HAP-1 (cell line): ENCODE measurements around the gene DRP2.
A peak's percentile ranks its signal among the peaks of the same experiment; 100 is the strongest.
"Not testable (repeated sequence)": the region's sequence is repeated elsewhere in the genome, so short reads cannot be mapped to it uniquely, and the experiment has no call there.

Source experiments
- DNase-seq, 2 experiments: peaks; one replicate each; pipeline ENCODE4 v3.0.0-alpha.2; 2016 to 2020; ENCODE audit warnings: low spot score in 2 of 2
- H3K27me3 ChIP-seq: fragments of 250-450 bp; sonication (Bioruptor Pico); 2 replicates; pipeline ENCODE4 v1.5.1; 2020; ENCODE audit warnings: low read depth, mild to moderate bottlenecking, moderate library complexity
- H3K36me3 ChIP-seq: fragments of 250-450 bp; sonication (Bioruptor Pico); replicated peaks from 2 replicates; pipeline ENCODE4 v1.5.1; 2020; ENCODE audit warnings: mild to moderate bottlenecking
- H3K4me1 ChIP-seq: fragments of 250-450 bp; sonication (Bioruptor Pico); 2 replicates; pipeline ENCODE4 v1.5.1; 2020; ENCODE audit warnings: mild to moderate bottlenecking
- H3K4me3 ChIP-seq: fragments of 250-450 bp; sonication (Bioruptor Pico); 2 replicates; pipeline ENCODE4 v1.5.1; 2020; ENCODE audit warnings: mild to moderate bottlenecking, moderate library complexity
- H3K9me3 ChIP-seq: fragments of 250-450 bp; sonication (Bioruptor Pico); 2 replicates; pipeline ENCODE4 v1.5.1; 2020; ENCODE audit warnings: mild to moderate bottlenecking, moderate library complexity
- in situ Hi-C: fragments of 300-500 bp; cut with MboI; formaldehyde crosslinking; loops from 3 replicates; pipeline ENCODE4 v1.14.3; 2020; ENCODE audit warnings: low sequenced_read_pairs, inconsistent platforms, mixed read lengths

DRP2 gene

GRCh38 chrX:101219116-101219863, at the start of gene DRP2:
TSS of gene DRP2 (plus strand) at chrX:101219786. CDS start at chrX:101231648, 11,862 bp downstream.
- no peaks in the 10 kb centered on the region for H3K9me3 ChIP-seq
- no peak for DNase-seq
- H3K27me3 ChIP-seq = no peaks in the 10 kb centered on the region
- no peaks in the 10 kb centered on the region for H3K36me3 ChIP-seq
- no peaks in the 10 kb centered on the region for H3K4me1 ChIP-seq
- in situ Hi-C loops = no loop called here
- no peak within 1 kb of the TSS for H3K4me3 ChIP-seq

- Histone ChIP-seq H3K4me1 (no peaks in the 10 kb centered on the region; the same call in 1 of the 2 replicates), H3K36me3 (no peaks in the 10 kb centered on the region), H3K27me3 (no peaks in the 10 kb centered on the region), H3K4me3 (no peak overlapping the region), H3K9me3 (no peaks in the 10 kb centered on the region)
- DNase-seq = no peak
- in situ Hi-C loops = no loop called here
Observed at GRCh38 chrX:101171883-101172400, 47.6 kb upstream of the DRP2 start.

- H3K9me3 ChIP-seq = no peaks in the 10 kb centered on the region
- in situ Hi-C loops = no loop called here
- H3K4me1 ChIP-seq = no peaks in the 10 kb centered on the region; the same call in 1 of the 2 replicates
- H3K4me3 ChIP-seq = no peak overlapping the region
- DNase-seq = no peak
- no peaks in the 10 kb centered on the region for H3K36me3 ChIP-seq
- no peaks in the 10 kb centered on the region for H3K27me3 ChIP-seq
Observed at GRCh38 chrX:101176439-101176838, 43.1 kb upstream of the DRP2 start.

GRCh38 chrX:101184876-101185275, 34.7 kb upstream of the DRP2 start:
- H3K9me3 ChIP-seq, DNase-seq, H3K4me1 ChIP-seq, H3K4me3 ChIP-seq, H3K36me3 ChIP-seq, H3K27me3 ChIP-seq, in situ Hi-C loops: not testable (repeated sequence)

- in situ Hi-C loops, DNase-seq, H3K27me3 ChIP-seq, H3K9me3 ChIP-seq, H3K4me3 ChIP-seq, H3K36me3 ChIP-seq, H3K4me1 ChIP-seq: not testable (repeated sequence)
Observed at GRCh38 chrX:101187961-101188360, 31.6 kb upstream of the DRP2 start.

- in situ Hi-C loops = no loop called here
- H3K4me3 ChIP-seq = no peak overlapping the region
- H3K4me1 ChIP-seq = no peaks in the 10 kb centered on the region; the same call in 1 of the 2 replicates
Observed at GRCh38 chrX:101190736-101191135, 28.9 kb upstream of the DRP2 start.

GRCh38 chrX:101191217-101191750, 28.3 kb upstream of the DRP2 start:
- no peaks in the 10 kb centered on the region for H3K36me3 ChIP-seq
- 0 out of 2 replicates have a peak, but pooled peaks cover 5% of the 10 kb centered on the region for H3K27me3 ChIP-seq
- no peak for DNase-seq
- H3K4me1 ChIP-seq = no peaks in the 10 kb centered on the region; the same call in 1 of the 2 replicates
- no peak overlapping the region for H3K4me3 ChIP-seq
- no peaks in the 10 kb centered on the region for H3K9me3 ChIP-seq
- in situ Hi-C loops = no loop called here

More at GRCh38 chrX:101190736-101191135, 28.9 kb upstream of the DRP2 start:
- no peak for DNase-seq
- no peaks in the 10 kb centered on the region for H3K36me3 ChIP-seq
- no peaks in the 10 kb centered on the region for H3K9me3 ChIP-seq
- H3K27me3 ChIP-seq = 0 out of 2 replicates have a peak, but pooled peaks cover 5% of the 10 kb centered on the region

GRCh38 chrX:101195442-101196173, 24.0 kb upstream of the DRP2 start:
- no peak overlapping the region for H3K4me3 ChIP-seq
- H3K36me3 ChIP-seq = no peaks in the 10 kb centered on the region
- H3K27me3 ChIP-seq = no peaks in the 10 kb centered on the region; the same call in 1 of the 2 replicates
- DNase-seq = no peak
- H3K4me1 ChIP-seq = no peaks in the 10 kb centered on the region
- in situ Hi-C loops = no loop called here
- H3K9me3 ChIP-seq = no peaks in the 10 kb centered on the region

GRCh38 chrX:101203761-101204351, 15.7 kb upstream of the DRP2 start:
- Histone ChIP-seq H3K4me1 (peaks cover 11% of the 10 kb centered on the region), H3K4me3 (no peak overlapping the region), H3K36me3 (no peaks in the 10 kb centered on the region), H3K27me3 (no peaks in the 10 kb centered on the region; the same call in 1 of the 2 replicates), H3K9me3 (no peaks in the 10 kb centered on the region)
- peak in 1 of 2 experiments; percentile 30 for DNase-seq
- in situ Hi-C loops = no loop called here

GRCh38 chrX:101206471-101206870, 13.1 kb upstream of the DRP2 start:
- Histone ChIP-seq H3K27me3 (no peaks in the 10 kb centered on the region), H3K36me3 (no peaks in the 10 kb centered on the region), H3K9me3 (no peaks in the 10 kb centered on the region), H3K4me1 (peaks cover 13% of the 10 kb centered on the region), H3K4me3 (no peak overlapping the region)
- in situ Hi-C loops = no loop called here
- peak; percentile 27 to 62 for DNase-seq

- Histone ChIP-seq H3K27me3 (no peaks in the 10 kb centered on the region), H3K9me3 (no peaks in the 10 kb centered on the region), H3K36me3 (no peaks in the 10 kb centered on the region), H3K4me1 (peaks cover 9% of the 10 kb centered on the region), H3K4me3 (no peak overlapping the region)
- no peak for DNase-seq
- in situ Hi-C loops = no loop called here
Observed at GRCh38 chrX:101208152-101208905, 11.3 kb upstream of the DRP2 start.

- no peak for DNase-seq
- no peaks in the 10 kb centered on the region for H3K27me3 ChIP-seq
- no peaks in the 10 kb centered on the region for H3K9me3 ChIP-seq
- peaks cover 2% of the 10 kb centered on the region; the same call in 1 of the 2 replicates for H3K4me1 ChIP-seq
- no peak overlapping the region for H3K4me3 ChIP-seq
- in situ Hi-C loops = no loop called here
- H3K36me3 ChIP-seq = no peaks in the 10 kb centered on the region
Observed at GRCh38 chrX:101210630-101211029, 9.0 kb upstream of the DRP2 start.

- DNase-seq = no peak
- H3K27me3 ChIP-seq = no peaks in the 10 kb centered on the region
- no peaks in the 10 kb centered on the region for H3K36me3 ChIP-seq
- H3K9me3 ChIP-seq = no peaks in the 10 kb centered on the region
- in situ Hi-C loops = no loop called here
- H3K4me3 ChIP-seq = no peak overlapping the region
- H3K4me1 ChIP-seq = no peaks in the 10 kb centered on the region
Observed at GRCh38 chrX:101217689-101218088, 1.9 kb upstream of the DRP2 start.
